ENCODE data around the gene RABEPK. TPM values are rescaled to one million over a fixed set of nuclear protein-coding genes. Genes with fewer than 3 reads are reported as not detected.

Gene RABEPK
- total RNA-seq, 1 donor from 2014 or later = 30.7 TPM

- DNase-seq (ENCODE audit: low read depth) = no peak
- no peaks in the 10 kb centered on the region for H3K9me3 ChIP-seq (ENCODE audit: insufficient read depth, low read depth, low read length)
- peaks cover 58% of the 10 kb centered on the region for H4K20me1 ChIP-seq (ENCODE audit: insufficient read depth, low read length)
- Mint-ChIP-seq H3K36me3 (ENCODE audit: low read depth, unreplicated experiment) (peaks cover 3% of the 10 kb centered on the region), H3K27me3 (ENCODE audit: low read depth, unreplicated experiment) (no peaks in the 10 kb centered on the region), H3K27ac (ENCODE audit: unreplicated experiment) (peak overlapping the region; percentile 47), H3K4me1 (ENCODE audit: low read depth, unreplicated experiment) (peaks cover 9% of the 10 kb centered on the region), H3K9me3 (ENCODE audit: unreplicated experiment) (no peaks in the 10 kb centered on the region), H3K4me3 (ENCODE audit: unreplicated experiment) (no peak overlapping the region)
- H3K4me1 ChIP-seq (ENCODE audit: insufficient read depth, low read length) = no peaks in the 10 kb centered on the region
- H3K79me2 ChIP-seq (ENCODE audit: insufficient read depth, low read length) = peaks cover 90% of the 10 kb centered on the region
- no peak overlapping the region for H2AFZ ChIP-seq (ENCODE audit: low read depth, low read length)
- FAIRE-seq = no peak
- no peaks in the 10 kb centered on the region for H3K27me3 ChIP-seq (ENCODE audit: insufficient read depth, low read length)
- H3K36me3 ChIP-seq (ENCODE audit: insufficient read depth, low read length) = no peaks in the 10 kb centered on the region
- TF ChIP-seq, protein P1, sequence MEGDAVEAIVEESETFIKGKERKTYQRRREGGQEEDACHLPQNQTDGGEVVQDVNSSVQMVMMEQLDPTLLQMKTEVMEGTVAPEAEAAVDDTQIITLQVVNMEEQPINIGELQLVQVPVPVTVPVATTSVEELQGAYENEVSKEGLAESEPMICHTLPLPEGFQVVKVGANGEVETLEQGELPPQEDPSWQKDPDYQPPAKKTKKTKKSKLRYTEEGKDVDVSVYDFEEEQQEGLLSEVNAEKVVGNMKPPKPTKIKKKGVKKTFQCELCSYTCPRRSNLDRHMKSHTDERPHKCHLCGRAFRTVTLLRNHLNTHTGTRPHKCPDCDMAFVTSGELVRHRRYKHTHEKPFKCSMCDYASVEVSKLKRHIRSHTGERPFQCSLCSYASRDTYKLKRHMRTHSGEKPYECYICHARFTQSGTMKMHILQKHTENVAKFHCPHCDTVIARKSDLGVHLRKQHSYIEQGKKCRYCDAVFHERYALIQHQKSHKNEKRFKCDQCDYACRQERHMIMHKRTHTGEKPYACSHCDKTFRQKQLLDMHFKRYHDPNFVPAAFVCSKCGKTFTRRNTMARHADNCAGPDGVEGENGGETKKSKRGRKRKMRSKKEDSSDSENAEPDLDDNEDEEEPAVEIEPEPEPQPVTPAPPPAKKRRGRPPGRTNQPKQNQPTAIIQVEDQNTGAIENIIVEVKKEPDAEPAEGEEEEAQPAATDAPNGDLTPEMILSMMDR (IDR thresholded peaks at IDR 0.05; ENCODE audit: insufficient read depth, low read depth, low read length) = no peak
- TF ChIP-seq EZH2 (IDR thresholded peaks at IDR 0.05; ENCODE audit: insufficient read depth, low read length) = no peak
- no peak overlapping the region for H3K4me2 ChIP-seq (ENCODE audit: low read length)
- no peak overlapping the region for H3K9ac ChIP-seq (ENCODE audit: low read length)
- H3K27ac ChIP-seq (ENCODE audit: low read depth, low read length) = no peak overlapping the region
- no peak overlapping the region for H3K4me3 ChIP-seq (ENCODE audit: insufficient read depth, low read depth, low read length)
Measured at GRCh38 chr9:125268394-125269013, 68.2 kb downstream of the RABEPK start.

GRCh38 chr9:125269014-125269397, 68.7 kb downstream of the RABEPK start:
- Histone ChIP-seq H3K27ac (ENCODE audit: low read depth, low read length) (no peak overlapping the region), H4K20me1 (ENCODE audit: insufficient read depth, low read length) (peaks cover 55% of the 10 kb centered on the region), H3K36me3 (ENCODE audit: insufficient read depth, low read length) (no peaks in the 10 kb centered on the region), H3K9ac (ENCODE audit: low read length) (no peak overlapping the region), H3K27me3 (ENCODE audit: insufficient read depth, low read length) (no peaks in the 10 kb centered on the region), H2AFZ (ENCODE audit: low read depth, low read length) (no peak overlapping the region), H3K4me3 (ENCODE audit: insufficient read depth, low read depth, low read length) (no peak overlapping the region), H3K4me2 (ENCODE audit: low read length) (no peak overlapping the region), H3K4me1 (ENCODE audit: insufficient read depth, low read length) (no peaks in the 10 kb centered on the region), H3K9me3 (ENCODE audit: insufficient read depth, low read depth, low read length) (no peaks in the 10 kb centered on the region), H3K79me2 (ENCODE audit: insufficient read depth, low read length) (peaks cover 90% of the 10 kb centered on the region)
- H3K4me1 Mint-ChIP-seq (ENCODE audit: low read depth, unreplicated experiment) = peaks cover 5% of the 10 kb centered on the region
- no peaks in the 10 kb centered on the region for H3K9me3 Mint-ChIP-seq (ENCODE audit: unreplicated experiment)
- FAIRE-seq = no peak
- TF ChIP-seq, protein P1 (IDR thresholded peaks at IDR 0.05; ENCODE audit: insufficient read depth, low read depth, low read length) = no peak
- TF ChIP-seq EZH2 (IDR thresholded peaks at IDR 0.05; ENCODE audit: insufficient read depth, low read length) = no peak
- peaks cover 3% of the 10 kb centered on the region for H3K36me3 Mint-ChIP-seq (ENCODE audit: low read depth, unreplicated experiment)
- DNase-seq (ENCODE audit: low read depth) = no peak
- no peak overlapping the region for H3K27ac Mint-ChIP-seq (ENCODE audit: unreplicated experiment)
- H3K27me3 Mint-ChIP-seq (ENCODE audit: low read depth, unreplicated experiment) = no peaks in the 10 kb centered on the region
- no peak overlapping the region for H3K4me3 Mint-ChIP-seq (ENCODE audit: unreplicated experiment)

DNA sequence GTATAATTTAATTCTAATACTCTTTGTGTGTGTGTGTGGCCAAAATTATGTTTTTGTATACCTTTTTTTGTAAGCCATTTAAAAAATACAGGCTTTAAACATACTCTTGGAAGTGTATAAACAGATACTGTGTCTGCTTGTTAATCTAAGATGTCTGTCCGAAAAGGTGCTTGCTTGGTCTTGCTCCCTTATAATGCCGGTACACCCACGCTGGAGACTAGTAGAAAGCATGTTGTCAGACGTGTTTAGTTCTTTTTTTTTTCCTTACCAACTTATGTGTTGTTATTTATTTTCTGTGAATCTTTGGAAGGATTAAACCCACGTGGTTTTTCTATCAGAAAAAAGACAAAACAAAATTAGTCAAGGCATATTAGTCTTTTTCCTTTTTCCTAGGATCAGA, 70.7 kb downstream of the RABEPK start:
- no peak overlapping the region for H3K27ac Mint-ChIP-seq (ENCODE audit: unreplicated experiment)
- Histone ChIP-seq H3K9me3 (ENCODE audit: insufficient read depth, low read depth, low read length) (no peaks in the 10 kb centered on the region), H4K20me1 (ENCODE audit: insufficient read depth, low read length) (peaks cover 48% of the 10 kb centered on the region)

More for the DNA sequence above, 70.7 kb downstream of the RABEPK start:
- no peak overlapping the region for H3K4me3 Mint-ChIP-seq (ENCODE audit: unreplicated experiment)
- no peaks in the 10 kb centered on the region for H3K9me3 Mint-ChIP-seq (ENCODE audit: unreplicated experiment)
- Histone ChIP-seq H3K27ac (ENCODE audit: low read depth, low read length) (no peak overlapping the region), H3K27me3 (ENCODE audit: insufficient read depth, low read length) (no peaks in the 10 kb centered on the region), H3K4me3 (ENCODE audit: insufficient read depth, low read depth, low read length) (no peak overlapping the region), H3K4me2 (ENCODE audit: low read length) (no peak overlapping the region), H3K4me1 (ENCODE audit: insufficient read depth, low read length) (no peaks in the 10 kb centered on the region), H3K9ac (ENCODE audit: low read length) (no peak overlapping the region), H3K36me3 (ENCODE audit: insufficient read depth, low read length) (no peaks in the 10 kb centered on the region), H3K79me2 (ENCODE audit: insufficient read depth, low read length) (peaks cover 89% of the 10 kb centered on the region), H2AFZ (ENCODE audit: low read depth, low read length) (no peak overlapping the region)
- TF ChIP-seq, protein P1 (IDR thresholded peaks at IDR 0.05; ENCODE audit: insufficient read depth, low read depth, low read length) = no peak
- no peak for TF ChIP-seq EZH2 (IDR thresholded peaks at IDR 0.05; ENCODE audit: insufficient read depth, low read length)
- FAIRE-seq = no peak
- no peaks in the 10 kb centered on the region for H3K27me3 Mint-ChIP-seq (ENCODE audit: low read depth, unreplicated experiment)
- H3K36me3 Mint-ChIP-seq (ENCODE audit: low read depth, unreplicated experiment) = peaks cover 3% of the 10 kb centered on the region
- no peak for DNase-seq (ENCODE audit: low read depth)
- H3K4me1 Mint-ChIP-seq (ENCODE audit: low read depth, unreplicated experiment) = peaks cover 5% of the 10 kb centered on the region
